Mucosa of descending colon (tissue), 3 donors: ENCODE data around the gene SLC48A1. TPM values are rescaled to one million over a fixed set of nuclear protein-coding genes. Genes with fewer than 3 reads are reported as not detected.
A peak's percentile ranks its signal among the peaks of the same experiment; 100 is the strongest.
"Not testable (repeated sequence)": the region's sequence is repeated elsewhere in the genome, so short reads cannot be mapped to it uniquely, and the experiment has no call there.

ENCODE experiments used
- ATAC-seq: fragments of 200-7000 bp; cut with Tn5 transposase; one replicate; pipeline ENCODE4 v1.9.1; 2020; ENCODE audit warnings: mild to moderate bottlenecking, moderate library complexity
- DNase-seq, 3 donors: peaks; one replicate each; pipeline ENCODE4 v3.0.0-alpha.2; 2020
- H3K36me3 ChIP-seq: fragments of 200-600 bp; one replicate; pipeline ENCODE4 v1.8.0; 2021; ENCODE audit warnings: low read depth, mild to moderate bottlenecking
- H3K4me1 ChIP-seq: fragments of 200-600 bp; one replicate; pipeline ENCODE4 v1.8.0; 2021; ENCODE audit warnings: low read depth, mild to moderate bottlenecking
- H3K4me3 ChIP-seq: fragments of 200-600 bp; one replicate; pipeline ENCODE4 v1.8.0; 2021; ENCODE audit warnings: mild to moderate bottlenecking
- H3K9me3 ChIP-seq: fragments of 200-600 bp; one replicate; pipeline ENCODE4 v1.8.0; 2021; ENCODE audit warnings: mild to moderate bottlenecking
- CTCF ChIP-seq: fragments of 200-600 bp; IDR thresholded peaks from one replicate; pipeline ENCODE4 v1.8.0; 2022; ENCODE audit warnings: antibody characterized with exemption, mild to moderate bottlenecking
- intact Hi-C, 2 donors: fragments of 100-400 bp; cut with DNase I in 1 of 2; cut with micrococcal nuclease in 1 of 2; formaldehyde crosslinking; loops; one replicate each; pipeline versions ENCODE4 v1.11.0 to v1.11.1; 2022; cut with DNase I, micrococcal nuclease
- total RNA-seq, 3 donors: library from RNA; stranded (reverse); fragmentation: NEBNext Ultra II Directional in 2 of 3; extraction: Animal tissue kit (Norgen Biotek cat#: 25700) in 2 of 3; gene quantifications; one replicate each; pipeline versions ENCODE4 v1.2.1 to v1.2.4, GENCODE V29; 2021 to 2023
- donor health status: DM: no; HTN: no; CAD: no; lungs with moderate emphysema.
- donor health status: DM: no; HTN: no; CAD: no.
- donor health status: DM: no; HTN: yes; CAD: no.

The SLC48A1 gene
- total RNA-seq, 3 donors from 2014 or later: 17.2 to 35.4 (median 19.1) TPM

- TF ChIP-seq CTCF: no peak
- DNase-seq (peak in 1 of 3 donors; percentile 60), ATAC-seq (no peak)
- no peaks in the 10 kb centered on the region for H3K36me3 ChIP-seq
- H3K4me1 ChIP-seq: peaks cover 70% of the 10 kb centered on the region
- H3K4me3 ChIP-seq: no peak overlapping the region
- intact Hi-C loops: no loop called here
- no peaks in the 10 kb centered on the region for H3K9me3 ChIP-seq
Observed at GRCh38 chr12:47808574-47809365, 35.7 kb downstream of the SLC48A1 start.

DNA sequence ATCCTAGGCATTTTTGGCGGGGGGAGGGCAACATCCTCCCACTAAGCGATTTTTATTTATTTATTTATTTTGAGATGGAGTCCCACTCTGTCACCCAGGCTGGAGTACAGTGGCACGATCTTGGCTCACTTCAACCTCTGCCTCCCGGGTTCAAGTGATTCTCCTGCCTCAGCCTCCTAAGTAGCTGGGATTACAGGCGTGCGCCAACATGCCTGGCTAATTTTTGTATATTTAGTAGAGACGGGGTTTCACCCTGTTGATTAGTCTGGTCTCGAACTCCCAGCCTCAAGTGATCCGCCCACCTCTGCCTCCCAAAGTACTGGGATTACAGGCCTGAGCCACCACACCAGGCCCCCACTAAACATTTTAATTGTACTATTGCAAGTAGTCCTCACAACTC lies 36.5 kb downstream of the SLC48A1 start:
- H3K4me3 ChIP-seq, ATAC-seq, H3K9me3 ChIP-seq, intact Hi-C loops, H3K36me3 ChIP-seq: not testable (repeated sequence)
- DNase-seq: peak in 1 of 3 donors; percentile 19
- peaks cover 77% of the 10 kb centered on the region for H3K4me1 ChIP-seq

GRCh38 chr12:47811072-47811396 lies 38.0 kb downstream of the SLC48A1 start:
- no peak for ATAC-seq
- no peak for TF ChIP-seq CTCF
- Histone ChIP-seq H3K4me1 (peaks cover 74% of the 10 kb centered on the region), H3K9me3 (no peaks in the 10 kb centered on the region), H3K36me3 (no peaks in the 10 kb centered on the region), H3K4me3 (no peak overlapping the region)
- peak in 1 of 3 donors; percentile 20 for DNase-seq
- intact Hi-C loops: no loop called here

DNA sequence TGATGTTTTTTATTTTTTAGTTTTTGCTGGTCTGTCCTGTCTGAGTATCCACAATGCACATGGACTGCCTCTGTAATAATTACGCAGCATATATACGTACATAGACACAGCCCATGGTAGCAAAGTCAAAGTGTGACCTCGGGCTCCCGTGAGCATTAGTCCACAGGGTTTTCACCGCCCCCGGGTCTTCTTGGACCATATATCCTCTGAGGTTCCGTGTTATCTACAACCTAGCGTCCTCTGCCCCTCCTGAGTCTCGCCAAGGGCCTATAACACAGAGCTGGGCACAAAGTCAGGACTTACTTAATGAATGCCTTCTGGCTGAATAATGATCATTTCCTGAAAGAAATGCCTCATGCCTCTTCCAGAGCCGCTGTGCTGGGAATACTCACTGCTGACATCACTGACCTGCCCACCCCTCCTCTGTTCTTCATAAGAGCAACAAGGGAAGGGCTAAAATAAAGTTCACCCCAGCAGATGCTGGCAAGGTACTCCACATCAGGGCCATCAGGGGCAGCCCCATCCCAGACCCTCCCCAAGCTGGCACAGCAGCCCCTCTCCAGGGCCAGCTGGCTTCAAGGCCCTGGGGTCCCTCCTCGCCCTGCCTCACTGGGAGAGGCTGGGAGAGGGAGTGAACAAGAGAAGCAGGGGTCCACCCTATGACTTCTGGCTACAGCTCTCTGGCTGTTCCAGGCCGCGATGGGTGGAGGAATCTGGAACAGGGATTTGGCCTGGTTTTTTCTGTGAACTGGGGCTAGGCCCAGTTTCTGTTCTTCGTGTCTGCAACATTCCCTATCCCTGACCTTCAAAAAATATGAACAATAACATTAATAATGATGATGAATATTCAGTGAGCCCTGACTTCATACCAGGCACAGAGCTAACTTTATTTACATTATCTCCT lies 38.8 kb downstream of the SLC48A1 start:
- H3K4me3 ChIP-seq: no peak overlapping the region

GRCh38 chr12:47812797-47813510 lies 39.9 kb downstream of the SLC48A1 start:
- H3K36me3 ChIP-seq: no peaks in the 10 kb centered on the region
- intact Hi-C loops: no loop called here
- peak overlapping the region; percentile 9 for H3K4me3 ChIP-seq
- ATAC-seq (peak; percentile 83), DNase-seq (peak; percentile 82 to 95 (median 88))
- H3K4me1 ChIP-seq: peaks cover 63% of the 10 kb centered on the region
- H3K9me3 ChIP-seq: no peaks in the 10 kb centered on the region
- no peak for TF ChIP-seq CTCF

More for the DNA sequence above, 38.8 kb downstream of the SLC48A1 start:
- intact Hi-C loops: no loop called here
- no peak for TF ChIP-seq CTCF
- no peaks in the 10 kb centered on the region for H3K36me3 ChIP-seq
- H3K4me1 ChIP-seq: peaks cover 66% of the 10 kb centered on the region
- DNase-seq (peak in 2 of 3 donors; percentile 30 to 63), ATAC-seq (no peak)
- no peaks in the 10 kb centered on the region for H3K9me3 ChIP-seq
